ENCODE results near the gene DTHD1. TPM values are rescaled to one million over a fixed set of nuclear protein-coding genes. Genes with fewer than 3 reads are reported as not detected.

The DTHD1 gene
- polyA plus RNA-seq, 3 donors: not detected

DNA sequence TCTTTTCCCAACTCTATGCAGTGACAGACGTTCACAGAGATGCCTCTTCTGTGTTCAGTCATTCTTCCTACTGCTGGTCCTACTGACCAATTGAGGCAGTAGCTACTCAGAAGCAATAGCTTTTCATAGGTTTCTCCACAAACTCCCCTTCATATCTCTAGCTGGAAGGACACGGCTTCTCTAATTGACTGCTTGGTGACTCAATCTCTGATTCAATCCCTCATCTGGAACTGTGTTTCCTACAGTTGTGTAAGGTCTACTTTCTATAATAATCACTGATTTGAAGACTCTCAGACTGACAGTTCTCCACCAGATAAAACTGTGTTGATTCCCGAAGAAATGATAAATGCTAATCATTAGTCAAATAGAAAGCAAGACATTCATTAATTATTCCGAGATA, 111.5 kb downstream of the DTHD1 start:
- no peak overlapping the region for H3K4me3 ChIP-seq (replicated peaks in 1 of 3; ENCODE audit: low read depth in 2 of 3, low read length in 3 of 3)
- Mint-ChIP-seq H3K27me3 (ENCODE audit: low read depth in 3 of 3) (peaks cover 0 to 2% (median 0%) of the 10 kb centered on the region in 3 donors), H3K36me3 (no peaks in the 10 kb centered on the region), H3K4me3 (no peak overlapping the region), H3K27ac (no peak overlapping the region), H3K9me3 (no peaks in the 10 kb centered on the region), H3K4me1 (no peaks in the 10 kb centered on the region)
- H3K9ac ChIP-seq (ENCODE audit: insufficient read depth, low read length, poor library complexity, severe bottlenecking): no peak overlapping the region
- no peak overlapping the region for H2AFZ ChIP-seq (ENCODE audit: insufficient read depth, low read depth, low read length, poor library complexity, severe bottlenecking)
- no peaks in the 10 kb centered on the region for H4K20me1 ChIP-seq (ENCODE audit: insufficient read depth, low read length)
- no peaks in the 10 kb centered on the region for H3K36me3 ChIP-seq (replicated peaks in 1 of 2; ENCODE audit: control insufficient read depth in 1 of 2, insufficient read depth in 2 of 2, low read length in 2 of 2)
- no peaks in the 10 kb centered on the region for H3K9me3 ChIP-seq (replicated peaks in 1 of 2; ENCODE audit: control insufficient read depth in 1 of 2, insufficient read depth in 1 of 2, low read length in 2 of 2)
- intact Hi-C loops (cut with micrococcal nuclease): no loop called here
- WGBS (ENCODE audit: insufficient coverage): 83% methylated on average over 1 of the region's 4 CpGs
- H3K4me1 ChIP-seq (ENCODE audit: control insufficient read depth in 1 of 2, insufficient read depth in 2 of 2, low read length in 2 of 2): no peaks in the 10 kb centered on the region
- no peaks in the 10 kb centered on the region for H3K79me2 ChIP-seq (ENCODE audit: insufficient read depth, low read length)
- no peak overlapping the region for H3K4me2 ChIP-seq (replicated peaks; ENCODE audit: extremely low read depth, low read length, poor library complexity, severe bottlenecking)
- no peaks in the 10 kb centered on the region for H3K27me3 ChIP-seq (ENCODE audit: control insufficient read depth in 2 of 2, insufficient read depth in 2 of 2, low read length in 2 of 2)
- TF ChIP-seq, protein P1, sequence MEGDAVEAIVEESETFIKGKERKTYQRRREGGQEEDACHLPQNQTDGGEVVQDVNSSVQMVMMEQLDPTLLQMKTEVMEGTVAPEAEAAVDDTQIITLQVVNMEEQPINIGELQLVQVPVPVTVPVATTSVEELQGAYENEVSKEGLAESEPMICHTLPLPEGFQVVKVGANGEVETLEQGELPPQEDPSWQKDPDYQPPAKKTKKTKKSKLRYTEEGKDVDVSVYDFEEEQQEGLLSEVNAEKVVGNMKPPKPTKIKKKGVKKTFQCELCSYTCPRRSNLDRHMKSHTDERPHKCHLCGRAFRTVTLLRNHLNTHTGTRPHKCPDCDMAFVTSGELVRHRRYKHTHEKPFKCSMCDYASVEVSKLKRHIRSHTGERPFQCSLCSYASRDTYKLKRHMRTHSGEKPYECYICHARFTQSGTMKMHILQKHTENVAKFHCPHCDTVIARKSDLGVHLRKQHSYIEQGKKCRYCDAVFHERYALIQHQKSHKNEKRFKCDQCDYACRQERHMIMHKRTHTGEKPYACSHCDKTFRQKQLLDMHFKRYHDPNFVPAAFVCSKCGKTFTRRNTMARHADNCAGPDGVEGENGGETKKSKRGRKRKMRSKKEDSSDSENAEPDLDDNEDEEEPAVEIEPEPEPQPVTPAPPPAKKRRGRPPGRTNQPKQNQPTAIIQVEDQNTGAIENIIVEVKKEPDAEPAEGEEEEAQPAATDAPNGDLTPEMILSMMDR (IDR thresholded peaks at IDR 0.05): no peak
- DNase-seq: no peak
- H3K27ac ChIP-seq (ENCODE audit: low read depth in 1 of 2, low read length in 2 of 2): no peak overlapping the region

Other genes with a start within 250 kb of the DTHD1 start
- 10 to 100 TPM in 1 of 3 donors, 1 to 10 TPM in 2; 4.6 to 17.7 (median 5.6) TPM for gene ARAP2, start 37.1 kb upstream of the DTHD1 start, polyA plus RNA-seq